Hematopoietic multipotent progenitor cell treated with erythropoietin and hydrocortisone succinate and interleukin-3 and kit ligand, for 17 days (in vitro differentiated cells): Measurements from ENCODE around the gene TSFM.

Experiments
- DNase-seq: peaks from one replicate; pipeline ENCODE4 v3.0.0-alpha.2; 2015; ENCODE audit warnings: low spot score

The TSFM gene

GRCh38 chr12:57835366-57836288 is 53.0 kb downstream of the TSFM start:
- DNase-seq = no peak

- no peak for DNase-seq
Measured at GRCh38 chr12:57836442-57837375, 54.1 kb downstream of the TSFM start.

- DNase-seq = no peak
Measured at GRCh38 chr12:57837864-57838562, 55.4 kb downstream of the TSFM start.

- no peak for DNase-seq
Measured at GRCh38 chr12:57838594-57839302, 56.2 kb downstream of the TSFM start.

- DNase-seq = no peak
Measured at GRCh38 chr12:57839996-57840395, 57.4 kb downstream of the TSFM start.

- DNase-seq = peak; percentile 19
Measured at GRCh38 chr12:57840726-57841125, 58.1 kb downstream of the TSFM start.

GRCh38 chr12:57841445-57841844 is 58.9 kb downstream of the TSFM start:
- no peak for DNase-seq

- no peak for DNase-seq
Measured at GRCh38 chr12:57842342-57843294, 60.0 kb downstream of the TSFM start.

- DNase-seq = no peak
Measured at GRCh38 chr12:57844709-57845477, 62.3 kb downstream of the TSFM start.

- peak; percentile 26 for DNase-seq
Measured at GRCh38 chr12:57845478-57846284, 63.1 kb downstream of the TSFM start.

GRCh38 chr12:57846285-57846576 is 63.6 kb downstream of the TSFM start:
- DNase-seq = no peak

GRCh38 chr12:57846577-57847319 is 64.2 kb downstream of the TSFM start, which contains the start of gene CTDSP2:
CTDSP2 (minus strand) TSS chr12:57846729; CDS start chr12:57846435, 294 bp downstream.
- DNase-seq = peak; percentile 94
